ENCODE measurements around the gene PEPD.
A peak's percentile ranks its signal among the peaks of the same experiment; 100 is the strongest.

PEPD gene

DNA sequence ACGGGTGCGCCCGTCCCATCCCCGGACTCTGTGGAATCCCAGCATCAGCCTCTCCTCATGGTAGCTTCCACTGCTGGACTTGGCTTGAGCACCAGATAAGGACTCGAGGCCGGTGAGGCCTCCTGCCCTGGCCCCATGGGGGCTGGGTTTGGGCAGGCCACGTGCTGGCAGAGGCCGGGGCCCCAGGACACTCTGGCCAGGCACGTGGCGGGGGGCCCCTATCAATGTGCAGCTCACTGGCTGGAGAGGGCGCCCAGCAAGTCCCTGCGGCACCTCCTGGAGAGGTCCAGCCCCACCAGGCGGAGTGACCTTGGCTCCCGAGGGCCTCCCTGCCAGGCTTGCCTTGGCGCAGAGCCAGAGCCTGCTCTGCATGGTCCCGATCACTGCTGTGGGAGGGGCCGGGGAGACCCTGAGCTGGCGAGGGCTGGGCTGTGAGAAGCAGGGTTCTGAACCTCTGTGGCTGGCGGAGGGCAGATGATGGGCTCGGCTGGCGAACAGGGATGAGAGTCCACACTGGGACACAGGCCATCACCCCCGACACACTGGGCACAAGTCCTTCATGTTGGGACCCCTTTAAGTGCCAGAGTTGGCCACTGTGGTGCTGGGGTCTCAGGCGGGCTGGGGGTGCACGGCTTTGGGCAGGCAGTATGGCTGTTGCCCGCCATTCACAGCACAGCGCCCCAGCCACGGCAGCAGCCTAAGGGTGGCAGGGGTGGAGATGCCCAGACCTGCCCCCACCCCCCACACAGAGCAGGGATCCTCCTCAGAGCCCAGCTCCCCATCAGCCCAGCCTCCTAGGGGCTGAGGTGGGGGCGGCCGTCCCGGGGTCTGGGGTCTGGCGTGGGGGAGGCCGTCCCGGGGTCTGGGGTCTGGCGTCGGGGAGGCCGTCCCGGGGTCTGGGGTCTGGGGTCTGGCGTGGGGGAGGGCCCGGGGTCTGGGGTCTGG lies 129.0 kb downstream of the PEPD start:
- DNase-seq, result no peak

DNA sequence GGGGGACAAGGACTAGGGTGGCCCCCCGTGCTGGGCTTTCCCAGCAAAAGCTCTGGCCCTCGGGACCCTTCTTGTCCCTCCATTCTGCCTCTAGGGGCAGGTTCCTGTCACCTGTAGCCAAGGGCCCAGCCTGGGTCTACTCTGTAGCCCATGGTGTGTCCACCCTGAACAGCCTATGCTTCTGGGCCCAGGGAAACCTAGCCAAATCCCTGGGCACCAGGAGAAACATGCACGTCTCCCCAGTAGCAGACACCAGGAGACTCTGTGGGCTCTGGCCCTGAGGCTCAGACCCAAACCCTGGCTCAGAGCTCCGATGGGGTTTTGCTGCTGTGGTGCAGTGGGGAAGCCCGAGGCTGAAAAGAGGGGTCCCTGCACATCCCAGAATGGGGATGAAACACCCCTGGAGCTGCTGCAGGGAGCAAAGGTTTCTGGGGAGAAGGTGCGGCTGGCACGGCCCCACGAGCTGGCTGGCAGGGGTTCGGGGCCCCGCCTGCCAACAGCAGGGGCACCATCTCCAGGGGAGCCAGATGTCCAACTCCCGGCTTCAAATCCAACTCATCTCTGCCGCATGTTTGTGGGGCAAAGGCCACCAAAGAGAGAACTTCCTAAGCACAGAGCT lies 129.9 kb downstream of the PEPD start:
- no peak for DNase-seq

DNA sequence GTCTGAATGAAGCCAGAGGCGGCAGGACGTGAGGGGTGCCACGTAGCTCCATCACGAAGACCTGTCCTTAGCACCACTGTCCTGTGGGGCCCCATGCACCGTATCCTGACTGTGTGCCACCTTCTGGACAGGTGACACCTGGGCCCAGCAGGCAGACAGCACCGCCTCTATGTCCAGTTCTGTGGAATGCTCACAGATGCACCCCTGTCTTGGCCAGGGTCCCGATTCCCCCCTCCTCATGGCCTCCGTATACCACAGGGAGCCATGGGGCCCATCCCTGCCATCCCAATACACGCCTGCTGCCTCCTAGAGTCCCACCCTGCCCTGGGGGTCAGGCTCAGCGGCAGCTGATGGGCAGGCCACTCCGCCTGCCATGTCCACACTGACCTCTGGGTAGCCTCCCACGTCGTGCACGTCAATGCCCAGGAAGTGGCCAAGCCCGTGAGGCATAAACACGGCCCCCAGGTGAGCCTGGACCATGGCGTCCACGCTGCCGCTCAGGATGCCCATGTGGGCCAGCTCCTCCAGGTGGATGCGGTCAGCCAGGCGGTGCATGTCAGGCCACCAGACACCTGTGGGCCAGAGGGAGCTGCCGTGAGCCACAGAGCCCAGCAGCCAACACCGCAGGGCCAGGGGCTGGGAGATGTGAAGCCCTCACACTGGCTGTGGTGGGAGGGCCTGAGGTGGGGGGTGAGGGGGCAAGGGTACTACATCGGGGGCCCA lies 130.5 kb downstream of the PEPD start:
- DNase-seq, result no peak

DNA sequence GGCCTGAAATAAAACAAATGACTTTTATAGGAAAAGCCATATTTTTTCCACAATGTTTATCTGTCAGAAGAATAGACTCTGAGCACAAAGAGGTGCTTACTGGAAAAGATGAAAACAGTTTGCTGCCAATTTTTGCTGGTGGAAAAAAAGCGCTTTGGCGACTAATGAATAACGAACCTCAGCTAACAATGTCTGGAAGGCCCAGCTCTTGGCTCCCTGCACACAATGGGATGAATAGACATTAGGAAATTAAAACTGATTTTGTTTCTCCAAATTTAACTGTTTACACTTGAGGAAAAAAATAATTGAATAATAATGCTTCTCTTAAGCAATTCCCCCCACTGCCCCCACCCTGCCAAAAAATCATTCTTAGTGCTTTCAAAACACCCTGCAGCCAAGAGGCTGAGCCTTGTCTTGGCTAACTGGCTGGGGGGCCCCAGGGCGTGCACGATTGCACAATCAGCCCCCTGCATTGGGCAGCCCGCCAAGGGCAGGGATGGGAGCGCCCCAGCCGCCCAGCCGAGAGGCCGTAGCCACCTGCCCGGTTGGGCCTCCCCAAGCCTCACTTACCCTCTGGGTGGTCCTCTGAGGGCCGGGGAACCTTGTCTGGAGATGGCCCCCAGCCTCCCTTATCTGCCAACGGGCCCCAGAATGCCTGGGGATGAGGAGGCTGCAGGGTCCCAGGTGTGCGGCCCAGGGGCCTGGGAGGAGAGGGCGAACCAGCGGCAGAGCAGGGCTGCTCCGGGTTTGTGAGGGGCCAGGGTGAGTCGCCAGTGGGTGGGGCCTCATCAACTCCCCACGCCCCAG lies 131.3 kb downstream of the PEPD start:
- no peak for DNase-seq

DNA sequence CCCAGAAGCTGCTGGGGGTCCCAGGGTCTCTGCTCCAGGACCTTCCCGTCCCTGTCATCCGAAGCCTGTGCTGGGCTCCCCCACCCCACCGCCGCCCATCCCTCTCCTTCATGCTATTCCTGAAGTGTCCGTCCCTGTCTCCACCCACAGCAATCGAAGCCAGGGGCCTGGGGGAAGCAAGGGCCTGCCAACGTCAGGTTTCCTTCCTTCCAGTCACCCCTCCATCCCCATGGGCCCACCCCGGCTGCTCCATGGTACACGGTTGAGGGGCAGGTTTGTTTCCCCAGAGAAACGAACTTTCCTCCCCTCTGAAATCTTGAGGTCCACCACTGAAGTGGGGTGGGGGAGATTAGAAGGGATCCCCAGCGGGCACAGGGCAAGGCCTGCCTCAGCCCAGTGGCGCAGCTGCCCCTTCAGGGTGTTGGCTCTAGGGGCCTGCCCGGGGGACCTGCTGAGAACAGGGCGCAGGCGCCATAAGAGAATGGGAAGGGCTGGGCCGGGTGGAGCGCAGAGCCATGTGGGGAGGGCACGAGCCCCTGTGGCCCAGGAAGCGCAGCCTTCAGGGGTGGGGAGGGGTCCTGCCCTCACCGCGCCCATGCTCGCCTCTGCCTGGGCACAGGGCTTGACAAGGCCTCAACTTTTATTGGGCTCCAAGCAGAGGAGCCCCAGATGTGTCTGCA lies 132.0 kb downstream of the PEPD start:
- DNase-seq, result no peak

DNA sequence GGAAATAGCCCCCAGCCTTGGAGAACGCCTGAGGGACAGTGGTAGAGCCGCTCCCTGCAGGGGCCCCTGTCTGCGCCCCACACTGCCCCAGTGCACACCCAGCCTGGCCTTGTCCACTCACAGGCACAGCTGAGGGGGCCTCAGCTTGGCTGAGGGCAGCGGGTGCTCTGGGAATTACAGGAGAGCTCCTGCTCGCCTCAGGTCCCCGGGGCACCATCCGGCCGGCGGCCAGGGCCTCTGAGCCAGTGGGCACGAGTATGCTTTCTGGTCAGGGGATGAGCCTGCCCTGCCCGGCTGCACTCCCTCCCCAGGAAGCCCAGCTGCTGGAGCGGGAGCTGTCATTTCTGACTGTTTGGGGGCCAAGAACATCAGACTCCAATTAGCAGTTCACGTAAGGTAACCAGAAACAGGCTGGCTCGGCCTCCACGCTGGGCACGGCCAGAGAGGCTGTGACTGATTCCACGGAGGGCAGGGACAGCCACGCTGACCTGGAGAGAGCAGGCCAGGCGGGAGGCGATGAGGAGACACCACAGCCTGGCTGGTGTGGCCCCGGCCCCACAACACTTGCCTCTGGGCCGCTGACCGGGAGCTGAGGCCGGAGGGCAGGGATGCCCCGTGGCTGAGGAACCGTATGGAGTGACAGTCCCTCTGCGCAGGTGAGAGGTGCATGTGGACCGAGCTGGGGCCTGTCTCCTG lies 132.7 kb downstream of the PEPD start:
- DNase-seq, result no peak

DNA sequence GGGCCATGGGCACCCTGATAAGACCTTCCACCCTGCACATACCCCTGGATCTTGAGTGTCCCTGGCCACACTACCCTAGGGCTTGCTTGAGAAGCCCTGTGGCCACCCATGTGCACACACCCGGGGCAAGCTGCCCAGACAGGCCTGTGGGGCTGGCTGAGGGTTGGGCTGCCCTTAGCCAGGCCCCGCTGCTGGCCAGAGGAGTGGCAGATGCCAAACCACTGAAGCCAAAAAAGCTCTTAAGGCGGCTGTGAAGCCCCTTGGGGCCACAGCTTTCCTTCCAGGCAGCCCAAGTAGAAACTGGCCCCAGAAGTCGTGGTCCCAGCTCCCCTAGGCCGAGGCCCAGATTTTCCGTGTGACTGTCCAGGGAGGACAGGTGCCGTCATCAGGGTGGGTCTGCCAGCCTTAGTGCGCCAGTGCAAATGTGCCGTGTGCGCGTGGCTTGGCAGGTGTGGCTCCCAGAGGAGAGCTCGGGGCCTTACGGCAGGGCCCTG lies 133.3 kb downstream of the PEPD start:
- DNase-seq, result no peak

DNA sequence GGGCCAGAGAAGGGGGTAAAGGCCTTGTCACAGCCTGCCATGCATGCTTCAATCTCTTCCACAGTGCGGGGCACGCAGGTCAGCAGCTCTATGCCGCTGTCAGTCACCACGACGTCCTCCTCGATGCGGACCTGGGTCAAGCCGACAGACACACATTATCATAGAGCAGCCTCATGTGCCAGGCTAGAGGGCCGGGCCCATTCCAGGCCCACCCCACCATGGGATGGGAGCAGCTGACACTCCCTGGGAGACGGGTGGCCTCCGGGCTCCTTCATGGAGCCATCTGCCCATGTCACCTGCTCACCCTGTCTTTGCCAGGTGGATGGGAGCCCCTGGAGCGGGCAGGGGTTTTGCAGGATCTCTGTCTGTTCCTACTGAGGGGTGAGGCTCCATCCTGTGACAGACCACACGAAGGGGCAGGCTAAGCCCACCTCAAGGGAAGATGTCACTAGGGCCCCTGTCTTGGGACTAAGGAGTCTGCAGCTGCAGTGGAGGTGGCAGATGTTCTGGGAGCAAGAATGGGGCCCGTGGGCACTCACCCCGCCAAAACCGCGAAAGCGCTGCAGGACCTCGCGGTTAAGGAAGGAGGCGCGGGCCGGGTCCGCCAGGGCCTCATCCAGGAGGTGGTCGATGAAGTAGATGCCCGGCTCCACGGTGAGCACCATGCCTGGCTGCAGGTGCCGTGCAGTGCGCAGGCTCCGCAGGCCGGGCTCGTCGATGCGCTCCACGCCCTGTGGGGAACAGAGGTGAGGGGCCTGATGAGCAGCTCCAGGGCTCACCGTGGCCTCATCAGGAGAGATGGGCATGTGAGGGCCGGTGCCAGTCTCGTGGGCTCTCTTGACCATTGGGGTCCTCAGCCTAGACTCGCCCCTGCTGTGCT lies 134.0 kb downstream of the PEPD start:
- DNase-seq, result no peak

DNA sequence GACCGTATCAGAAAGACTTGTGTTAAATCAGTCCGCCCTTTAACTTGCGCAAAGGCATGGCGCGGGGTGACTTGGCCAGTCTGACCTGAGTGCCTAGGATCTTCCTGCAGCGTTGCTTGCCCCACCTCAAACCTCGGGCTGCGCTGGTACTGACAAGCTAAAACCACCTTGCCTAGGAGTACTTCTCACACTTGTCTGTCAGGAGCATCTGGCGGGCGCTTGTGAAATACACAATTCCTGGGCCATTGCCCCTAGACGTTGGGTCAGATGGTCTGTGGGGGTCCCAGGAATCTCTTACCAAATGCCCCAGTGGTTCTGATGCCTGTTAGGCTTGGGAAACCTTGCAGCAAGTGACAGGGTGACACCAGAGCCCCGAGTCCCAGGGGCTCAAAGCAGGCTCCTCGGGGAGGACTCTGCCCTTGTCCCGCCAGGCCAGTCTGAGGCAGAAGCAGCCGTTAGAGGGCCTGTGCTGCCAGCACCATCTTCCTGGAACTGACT lies 135.2 kb downstream of the PEPD start:
- DNase-seq, result no peak

DNA sequence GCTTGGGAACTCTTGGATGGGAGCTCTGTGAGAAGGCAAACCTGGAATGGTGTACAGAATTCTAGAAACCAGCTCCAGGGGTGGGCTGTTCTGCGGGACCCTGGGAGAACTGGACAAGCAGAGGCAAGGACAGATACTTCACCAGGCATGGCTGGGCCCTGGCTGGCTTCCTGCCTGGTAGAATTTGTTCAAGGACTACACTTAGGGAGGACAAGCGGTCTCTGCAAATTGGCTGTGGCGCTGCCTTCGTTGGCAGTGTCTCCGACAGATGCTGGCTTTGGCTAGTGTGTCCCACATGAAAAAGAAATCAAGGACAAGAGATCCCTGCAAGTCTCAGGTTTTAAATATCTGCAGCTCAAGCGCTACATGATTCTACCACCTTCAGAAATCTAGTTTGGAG lies 135.6 kb downstream of the PEPD start:
- no peak for DNase-seq

DNA sequence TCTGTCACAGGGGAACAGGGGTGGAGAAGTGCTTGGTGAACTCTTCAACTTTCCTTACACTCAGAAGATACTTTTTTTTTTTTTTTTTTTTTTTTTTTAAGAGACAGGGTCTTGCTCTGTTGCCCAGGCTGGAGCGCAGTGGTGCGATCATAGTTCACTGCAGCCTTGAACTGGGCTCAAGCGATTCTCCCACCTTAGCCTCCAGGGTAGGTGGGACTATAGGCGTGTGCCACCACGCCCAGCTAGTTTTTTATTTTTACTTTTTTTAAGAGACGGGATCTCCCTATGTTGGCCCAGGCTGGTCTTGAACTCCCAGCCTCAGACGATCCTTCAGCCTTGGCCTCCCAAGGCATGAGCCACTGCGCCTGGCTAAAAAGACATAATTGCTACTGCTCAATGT lies 136.6 kb downstream of the PEPD start:
- no peak for DNase-seq

DNA sequence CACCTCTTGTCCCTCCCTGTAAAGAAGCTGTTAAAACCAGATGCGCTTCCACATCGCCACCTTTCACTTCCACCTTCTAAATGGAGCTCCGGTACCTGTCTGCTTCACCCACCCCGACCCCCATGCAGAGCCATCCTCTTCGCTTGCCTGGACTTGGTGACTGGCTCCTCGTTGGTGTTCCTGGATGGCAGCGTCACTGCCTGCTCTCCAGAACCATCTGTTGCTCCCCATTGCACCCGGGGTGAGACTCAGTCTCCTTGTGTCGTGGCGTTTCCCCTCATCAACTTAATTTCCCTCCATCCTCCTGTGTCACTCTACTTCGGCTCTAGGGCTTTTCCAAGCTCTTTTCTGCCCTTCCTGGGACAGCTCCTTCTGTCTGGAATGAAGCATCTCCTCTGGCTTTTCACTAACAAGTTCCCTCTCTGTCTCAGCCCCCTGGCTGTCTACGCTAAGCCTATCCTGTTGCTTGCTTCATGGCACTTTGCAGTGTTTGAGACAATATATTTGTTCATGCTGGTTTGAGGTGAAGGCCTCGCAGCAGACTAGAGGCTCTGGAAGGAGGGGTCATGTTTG lies 137.8 kb downstream of the PEPD start:
- DNase-seq, result no peak

DNA sequence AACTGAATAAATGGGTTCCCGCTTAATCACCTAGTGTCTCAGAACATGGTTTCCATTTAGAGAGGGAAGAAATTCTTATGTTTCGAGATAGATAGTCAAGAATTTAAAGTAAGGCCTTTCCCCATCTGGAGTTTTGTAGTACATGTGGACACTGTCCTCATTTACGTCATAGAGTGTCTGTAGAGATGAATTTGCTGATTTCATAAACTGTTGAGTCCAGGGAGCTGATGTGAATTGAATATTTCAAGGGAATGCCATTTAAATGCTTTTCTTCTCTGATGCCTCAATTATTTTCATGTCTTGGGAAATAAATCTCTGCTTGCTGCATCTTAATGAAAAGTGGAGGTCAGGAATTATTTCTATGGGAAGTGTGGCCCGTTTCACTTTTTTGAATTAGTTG lies 138.6 kb downstream of the PEPD start:
- no peak for DNase-seq

DNA sequence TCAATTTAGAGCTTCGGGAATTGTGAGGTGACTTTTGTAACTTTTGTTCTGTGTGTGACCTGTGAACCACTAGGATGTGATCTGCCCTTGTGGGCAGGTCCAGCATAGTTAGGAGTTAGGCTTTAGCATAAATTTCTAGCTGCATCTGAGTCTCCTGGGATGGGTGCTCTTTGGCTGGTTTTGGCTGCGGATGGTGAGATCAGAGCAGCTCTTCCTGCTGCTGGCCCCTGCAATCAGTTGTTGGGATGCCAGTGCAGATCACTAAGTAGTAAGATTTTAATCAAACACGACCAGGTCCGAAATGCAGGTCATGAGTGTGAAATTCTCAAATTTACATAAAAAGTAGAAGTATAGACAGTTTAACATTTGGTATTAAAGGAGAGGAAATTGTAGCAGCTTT lies 139.6 kb downstream of the PEPD start:
- no peak for DNase-seq

DNA sequence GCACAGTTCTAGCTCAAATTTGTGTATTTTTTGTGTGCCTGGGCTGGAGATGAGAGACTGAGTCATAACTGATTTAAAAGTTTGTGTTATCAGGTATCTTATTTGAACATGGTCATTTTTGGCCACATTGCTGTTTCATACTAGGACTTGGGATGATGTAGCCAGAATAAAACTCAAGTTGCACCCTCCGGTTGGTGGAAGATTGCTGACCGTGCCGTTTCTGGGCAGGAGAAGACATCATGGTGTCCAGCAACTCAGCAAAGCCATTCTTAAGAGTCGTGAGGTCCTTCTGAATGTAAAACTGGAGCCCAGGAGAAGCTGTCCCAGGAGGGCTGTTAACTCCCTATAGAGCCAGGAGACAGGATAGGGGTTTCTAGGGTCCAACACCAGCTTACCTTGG lies 140.5 kb downstream of the PEPD start:
- DNase-seq, result no peak

DNA sequence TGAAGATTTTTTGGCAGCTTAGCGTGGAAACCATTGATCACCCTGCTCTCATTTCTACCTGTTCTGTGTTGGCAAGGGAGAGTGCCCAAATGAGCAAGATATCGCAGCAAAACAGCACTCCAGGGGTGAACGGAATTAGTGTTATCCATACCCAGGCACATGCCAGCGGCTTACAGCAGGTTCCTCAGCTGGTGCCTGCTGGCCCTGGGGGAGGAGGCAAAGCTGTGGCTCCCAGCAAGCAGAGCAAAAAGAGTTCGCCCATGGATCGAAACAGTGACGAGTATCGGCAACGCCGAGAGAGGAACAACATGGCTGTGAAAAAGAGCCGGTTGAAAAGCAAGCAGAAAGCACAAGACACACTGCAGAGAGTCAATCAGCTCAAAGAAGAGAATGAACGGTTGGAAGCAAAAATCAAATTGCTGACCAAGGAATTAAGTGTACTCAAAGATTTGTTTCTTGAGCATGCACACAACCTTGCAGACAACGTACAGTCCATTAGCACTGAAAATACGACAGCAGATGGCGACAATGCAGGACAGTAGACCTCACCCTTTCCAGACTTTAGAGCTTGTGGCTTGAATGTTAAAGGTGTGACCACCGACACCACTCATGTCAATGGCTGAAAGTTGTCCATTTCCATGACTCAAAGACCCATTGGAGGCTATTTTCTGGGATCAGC lies 142.3 kb downstream of the PEPD start:
- peak in 1 of 2 donors; percentile 6 for DNase-seq

DNA sequence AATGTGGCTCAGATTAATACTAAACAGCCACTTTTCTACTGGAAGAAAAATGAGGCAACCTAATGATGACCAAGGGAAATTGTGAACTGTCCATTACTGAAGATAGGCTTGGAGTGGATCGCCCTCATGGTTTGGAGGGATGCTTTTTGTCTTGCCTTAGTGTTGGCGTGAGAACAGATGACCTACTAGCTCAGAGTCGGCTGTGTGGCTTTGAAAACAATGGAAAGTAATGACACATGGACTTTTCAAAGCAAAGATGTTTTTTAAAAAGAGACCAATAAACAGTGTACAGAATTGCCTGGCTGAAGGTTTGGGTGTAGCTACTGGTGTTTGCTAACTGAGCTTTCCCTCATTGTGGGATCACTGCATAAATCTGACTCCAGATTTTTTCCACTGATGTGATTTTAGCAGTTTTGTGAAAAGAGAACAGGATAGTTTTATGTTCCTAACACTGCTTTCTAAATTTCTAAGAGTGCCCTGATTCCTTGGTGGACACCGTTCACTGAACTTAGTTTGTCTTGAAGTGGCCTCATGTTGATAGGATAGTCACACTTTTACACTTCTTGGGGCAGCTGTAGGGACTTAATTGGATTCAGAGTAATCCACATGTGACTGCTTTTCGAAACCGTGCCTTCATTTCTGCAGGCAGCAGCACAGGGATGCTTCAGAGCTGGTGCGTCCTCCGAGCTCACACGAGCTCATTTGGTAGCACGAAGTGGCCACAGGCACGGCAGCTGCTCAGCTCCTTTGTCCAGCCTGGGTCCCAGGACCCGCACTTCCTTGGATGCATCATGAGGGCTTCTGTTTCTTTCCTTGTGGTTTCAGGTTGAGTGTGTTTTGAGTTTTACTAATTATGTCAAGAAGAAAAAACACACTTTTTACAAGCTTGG lies 143.8 kb downstream of the PEPD start:
- peak in 1 of 2 donors; percentile 9 for DNase-seq

DNA sequence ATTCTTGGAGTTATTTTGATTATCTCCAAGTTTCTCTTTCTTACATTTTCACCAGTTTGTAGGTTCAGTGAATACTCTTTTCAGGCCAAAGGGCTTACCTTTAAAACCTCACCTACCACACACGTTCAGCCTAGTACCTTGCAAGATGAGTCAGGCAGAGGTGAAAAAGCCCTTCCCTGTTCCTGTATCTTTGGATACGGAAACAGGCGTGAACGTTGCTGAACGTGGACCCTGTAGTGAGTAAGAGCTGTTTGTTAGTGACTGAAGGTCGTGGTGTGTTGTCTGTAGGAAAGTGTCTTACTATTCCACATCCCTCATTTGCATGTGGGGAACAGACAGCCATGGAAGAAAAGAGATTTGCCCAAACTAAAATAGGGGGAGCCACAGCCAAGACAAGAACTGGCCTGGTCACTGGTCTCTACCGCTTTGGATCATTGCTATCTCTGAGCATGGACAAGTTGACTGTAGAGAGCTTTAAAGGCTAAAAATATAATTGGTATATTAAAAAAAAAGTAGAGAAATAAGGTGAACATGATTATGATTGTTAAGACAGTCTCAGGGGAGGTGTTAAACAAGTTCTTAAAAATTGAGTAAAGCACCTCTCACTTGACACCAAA lies 144.5 kb downstream of the PEPD start:
- DNase-seq, result no peak

Data from CD4-positive, alpha-beta T cell treated with Interleukin-4 for 1 hour (primary cell).